Central memory CD4-positive, alpha-beta T cell (primary cell): Measurements from ENCODE around the gene ALG9.
"Not testable (repeated sequence)": the region's sequence is repeated elsewhere in the genome, so short reads cannot be mapped to it uniquely, and the experiment has no call there.

Source experiments
- DNase-seq: peaks from one replicate; pipeline ENCODE4 v3.0.0; 2022
- total RNA-seq, 3 experiments: gene quantifications; one replicate each; lab custom pipeline; 2026; lab: John Stamatoyannopoulos, UW

The ALG9 gene, protein sequence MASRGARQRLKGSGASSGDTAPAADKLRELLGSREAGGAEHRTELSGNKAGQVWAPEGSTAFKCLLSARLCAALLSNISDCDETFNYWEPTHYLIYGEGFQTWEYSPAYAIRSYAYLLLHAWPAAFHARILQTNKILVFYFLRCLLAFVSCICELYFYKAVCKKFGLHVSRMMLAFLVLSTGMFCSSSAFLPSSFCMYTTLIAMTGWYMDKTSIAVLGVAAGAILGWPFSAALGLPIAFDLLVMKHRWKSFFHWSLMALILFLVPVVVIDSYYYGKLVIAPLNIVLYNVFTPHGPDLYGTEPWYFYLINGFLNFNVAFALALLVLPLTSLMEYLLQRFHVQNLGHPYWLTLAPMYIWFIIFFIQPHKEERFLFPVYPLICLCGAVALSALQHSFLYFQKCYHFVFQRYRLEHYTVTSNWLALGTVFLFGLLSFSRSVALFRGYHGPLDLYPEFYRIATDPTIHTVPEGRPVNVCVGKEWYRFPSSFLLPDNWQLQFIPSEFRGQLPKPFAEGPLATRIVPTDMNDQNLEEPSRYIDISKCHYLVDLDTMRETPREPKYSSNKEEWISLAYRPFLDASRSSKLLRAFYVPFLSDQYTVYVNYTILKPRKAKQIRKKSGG
- 8.0 to 12.2 (median 11.9) reads per million in 3 experiments for total RNA-seq

DNA sequence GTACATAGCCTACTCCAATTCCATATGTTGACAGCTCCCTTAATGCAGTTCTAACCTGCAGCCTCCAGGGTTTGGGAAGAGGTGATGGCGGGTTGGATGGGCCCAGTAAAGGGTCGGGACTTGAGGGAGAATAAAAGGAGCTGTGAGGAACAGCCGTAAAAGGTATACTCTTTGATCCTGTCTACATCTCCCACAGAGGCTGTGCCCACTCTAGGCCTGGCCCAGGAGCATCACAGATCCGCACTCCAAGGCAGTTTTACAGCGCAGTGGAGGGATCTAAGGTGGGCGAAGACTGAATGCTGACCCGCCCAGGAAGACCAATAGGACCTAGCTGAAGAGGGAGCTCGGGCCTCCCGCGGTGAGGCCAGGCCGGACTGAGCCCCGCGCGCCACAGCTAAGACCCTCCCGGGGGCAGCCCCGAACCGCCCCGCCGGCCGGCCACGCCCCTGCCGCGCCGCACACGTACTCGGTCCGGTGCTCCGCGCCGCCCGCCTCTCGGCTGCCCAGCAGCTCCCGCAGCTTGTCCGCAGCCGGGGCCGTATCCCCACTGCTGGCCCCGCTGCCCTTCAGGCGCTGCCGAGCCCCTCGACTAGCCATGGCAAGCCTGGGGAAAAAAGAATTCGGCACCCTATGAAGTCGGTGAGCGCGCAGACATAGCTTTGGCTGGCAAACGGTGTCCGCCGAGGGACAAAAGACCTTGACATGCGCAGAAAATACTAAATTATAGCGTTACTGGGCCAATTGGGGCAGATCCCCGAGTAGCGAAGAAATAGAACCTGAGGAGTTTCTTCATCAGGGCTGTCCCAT, at the start of gene ALG9:
ALG9 (minus strand) TSS at position 696 of the 807 bp plus-strand sequence; CDS start at position 597, 99 bp downstream.
- DNase-seq, result peak; percentile 84

DNA sequence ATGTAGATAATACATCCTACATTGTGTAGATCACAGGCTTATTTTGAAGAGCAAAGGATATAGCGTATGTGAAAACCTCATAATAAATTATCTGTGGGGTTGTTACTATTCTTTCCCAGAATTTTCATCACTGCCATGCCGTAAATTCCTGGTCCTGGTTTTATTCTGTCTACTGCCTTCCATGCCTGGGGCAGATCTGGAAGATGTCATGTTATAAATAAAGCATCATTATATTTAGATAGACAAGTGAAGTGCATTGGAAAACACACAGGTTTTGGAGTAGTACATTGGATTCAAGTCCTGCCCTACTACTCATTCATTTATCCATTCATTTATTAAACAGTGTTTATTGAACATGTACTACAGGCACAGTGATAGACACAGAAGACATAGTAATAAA, 49.5 kb upstream of the ALG9 start:
- DNase-seq, result no peak

DNA sequence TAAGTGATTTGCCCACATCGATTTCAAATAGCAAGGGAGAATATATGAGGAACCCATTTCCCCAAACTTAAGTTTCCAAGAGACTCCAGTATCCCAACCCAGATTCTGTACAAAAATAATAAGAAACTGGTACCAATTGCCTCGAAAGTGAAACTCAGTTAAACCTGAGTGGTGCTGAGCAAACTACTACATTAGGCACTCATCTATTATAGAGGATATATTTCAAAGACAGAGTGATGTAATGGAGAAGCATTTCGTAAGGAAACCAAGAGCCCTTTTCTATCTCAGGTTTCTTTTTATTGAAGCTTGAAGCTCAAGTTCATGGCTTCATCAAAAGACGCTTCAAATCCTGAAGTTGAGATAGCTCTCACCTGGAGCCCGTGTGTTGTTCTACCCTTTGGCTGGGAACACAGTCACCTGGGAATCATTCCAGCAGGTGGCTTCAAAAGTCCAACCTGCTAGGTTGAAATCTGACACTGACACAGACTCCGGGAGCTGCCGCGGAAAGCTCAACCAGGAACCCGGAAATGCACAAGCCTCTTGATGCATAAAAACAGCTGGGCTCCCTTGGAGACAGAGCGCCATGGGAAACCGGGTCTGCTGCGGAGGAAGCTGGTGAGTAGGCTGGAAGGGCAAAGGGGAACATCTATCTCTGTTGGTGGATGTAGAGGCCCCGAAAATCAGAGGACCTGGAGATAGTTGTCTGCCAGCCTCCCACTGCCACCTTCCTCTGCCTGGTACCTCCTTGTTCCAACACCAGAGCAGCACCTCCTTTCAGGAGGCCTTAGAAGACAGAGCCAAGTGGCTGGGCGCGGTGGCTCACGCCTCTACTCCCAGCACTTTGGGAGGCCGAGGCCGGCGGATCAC, 47.2 kb upstream of the ALG9 start, which contains the start of gene C11orf52:
C11orf52 (plus strand) TSS at position 524 of the 867 bp plus-strand sequence; CDS start at position 584, 60 bp downstream.
- no peak for DNase-seq

DNA sequence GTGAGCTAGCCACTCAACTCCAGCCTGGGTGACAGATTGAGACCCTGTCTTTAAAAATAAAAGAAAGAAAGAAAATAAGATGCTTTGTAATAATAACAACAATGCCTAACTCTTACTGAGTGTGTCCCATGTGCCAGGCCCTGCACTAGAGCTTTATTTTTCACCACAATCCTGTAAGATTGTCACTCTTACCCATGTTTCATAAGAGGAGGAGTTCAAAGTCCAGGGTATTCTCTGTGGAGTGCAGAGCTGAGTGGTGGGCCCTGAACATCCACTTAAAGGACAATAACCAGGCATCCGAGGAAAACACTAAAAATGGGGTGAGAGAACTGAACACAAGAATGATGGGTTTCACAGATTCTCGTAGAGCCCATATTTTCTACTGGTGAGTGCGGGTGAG, 46.4 kb upstream of the ALG9 start:
- no peak for DNase-seq

- DNase-seq, result no peak
Observed at GRCh38 chr11:111917312-111917711, 45.9 kb upstream of the ALG9 start.

- DNase-seq, result no peak
Observed at GRCh38 chr11:111916768-111917167, 45.4 kb upstream of the ALG9 start.

- DNase-seq, result no peak
Observed at GRCh38 chr11:111913997-111914396, 42.6 kb upstream of the ALG9 start.

DNA sequence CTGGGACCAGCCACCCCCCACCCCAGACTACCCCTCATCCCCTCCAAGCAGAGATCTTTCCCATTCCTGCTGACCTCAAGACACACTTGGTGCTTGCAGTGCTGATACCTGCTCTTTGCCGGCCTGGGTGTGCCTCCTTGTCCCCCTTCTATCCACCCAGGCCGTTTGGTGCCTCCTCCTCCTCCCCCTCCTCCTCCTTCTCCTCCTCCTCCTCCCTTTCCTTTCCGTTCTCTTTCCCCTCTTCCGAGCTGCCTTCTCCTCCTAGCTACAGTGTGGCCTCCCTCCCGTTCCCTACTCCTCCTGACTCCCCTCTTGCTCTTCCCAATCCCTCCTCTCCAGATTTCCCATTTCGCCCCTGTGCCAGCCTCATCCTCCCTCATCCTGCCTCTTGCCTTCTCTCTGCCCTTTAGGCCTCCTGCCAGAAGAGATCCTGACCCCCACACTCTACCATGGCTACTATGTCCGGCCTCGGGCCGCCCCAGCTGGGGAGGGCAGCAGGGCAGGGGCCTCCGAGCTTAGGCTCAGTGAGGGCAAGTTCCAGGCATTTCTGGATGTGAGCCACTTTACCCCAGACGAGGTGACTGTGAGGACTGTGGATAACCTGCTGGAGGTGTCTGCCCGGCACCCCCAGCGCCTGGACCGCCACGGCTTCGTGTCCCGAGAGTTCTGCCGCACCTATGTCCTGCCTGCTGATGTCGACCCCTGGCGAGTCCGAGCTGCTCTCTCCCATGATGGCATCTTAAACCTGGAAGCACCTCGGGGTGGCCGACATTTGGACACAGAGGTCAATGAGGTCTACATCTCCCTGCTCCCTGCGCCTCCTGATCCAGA, 41.9 kb upstream of the ALG9 start:
- DNase-seq, result no peak

GRCh38 chr11:111912535-111912934, 41.2 kb upstream of the ALG9 start, which contains the start of gene HSPB2:
HSPB2 (plus strand) TSS chr11:111912734; CDS start chr11:111912830, 96 bp downstream.
- no peak for DNase-seq

DNA sequence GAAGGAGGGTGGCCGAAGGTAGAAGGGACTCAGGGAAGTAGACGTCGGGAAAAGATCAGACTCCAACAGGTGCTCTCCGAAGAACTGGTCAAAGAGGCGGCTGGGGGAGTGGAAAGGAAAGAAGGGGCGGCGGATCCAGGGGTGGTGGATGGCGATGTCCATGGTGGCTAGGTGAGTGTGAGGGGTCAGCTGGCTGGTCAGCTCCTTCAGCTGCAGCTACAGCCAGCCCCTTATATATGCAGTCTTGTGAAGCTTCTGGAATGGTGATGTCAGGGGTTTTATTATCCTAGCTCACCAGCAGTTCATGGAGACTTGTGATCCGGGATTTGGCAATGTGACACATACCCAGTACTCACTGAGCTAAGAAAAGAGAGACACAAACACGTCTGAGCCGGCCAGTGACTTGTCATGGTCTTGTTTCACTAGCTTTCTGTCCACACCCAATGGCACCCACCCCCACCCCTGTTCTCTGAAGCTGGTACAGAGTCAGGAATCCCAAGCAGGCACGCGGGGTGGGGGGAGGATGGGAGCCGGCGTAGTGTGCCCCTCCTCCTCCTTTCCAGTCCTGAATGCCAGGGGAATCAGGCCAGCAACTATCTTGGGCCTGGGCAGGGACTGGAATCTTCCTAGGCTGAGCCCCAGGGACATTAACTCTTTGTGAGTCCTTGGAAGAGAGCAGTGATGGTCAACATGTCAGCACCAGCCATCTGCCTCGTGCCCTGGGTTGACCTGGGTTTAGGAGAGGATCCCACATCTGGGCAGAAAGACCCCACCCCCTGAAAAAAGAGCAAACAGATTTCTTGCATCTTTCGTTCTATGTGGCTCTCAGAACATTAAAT, 40.4 kb upstream of the ALG9 start, which contains the start of gene CRYAB:
CRYAB (minus strand) TSS at position 208 of the 839 bp plus-strand sequence; CDS start at position 162, 46 bp downstream.
- DNase-seq, result no peak

DNA sequence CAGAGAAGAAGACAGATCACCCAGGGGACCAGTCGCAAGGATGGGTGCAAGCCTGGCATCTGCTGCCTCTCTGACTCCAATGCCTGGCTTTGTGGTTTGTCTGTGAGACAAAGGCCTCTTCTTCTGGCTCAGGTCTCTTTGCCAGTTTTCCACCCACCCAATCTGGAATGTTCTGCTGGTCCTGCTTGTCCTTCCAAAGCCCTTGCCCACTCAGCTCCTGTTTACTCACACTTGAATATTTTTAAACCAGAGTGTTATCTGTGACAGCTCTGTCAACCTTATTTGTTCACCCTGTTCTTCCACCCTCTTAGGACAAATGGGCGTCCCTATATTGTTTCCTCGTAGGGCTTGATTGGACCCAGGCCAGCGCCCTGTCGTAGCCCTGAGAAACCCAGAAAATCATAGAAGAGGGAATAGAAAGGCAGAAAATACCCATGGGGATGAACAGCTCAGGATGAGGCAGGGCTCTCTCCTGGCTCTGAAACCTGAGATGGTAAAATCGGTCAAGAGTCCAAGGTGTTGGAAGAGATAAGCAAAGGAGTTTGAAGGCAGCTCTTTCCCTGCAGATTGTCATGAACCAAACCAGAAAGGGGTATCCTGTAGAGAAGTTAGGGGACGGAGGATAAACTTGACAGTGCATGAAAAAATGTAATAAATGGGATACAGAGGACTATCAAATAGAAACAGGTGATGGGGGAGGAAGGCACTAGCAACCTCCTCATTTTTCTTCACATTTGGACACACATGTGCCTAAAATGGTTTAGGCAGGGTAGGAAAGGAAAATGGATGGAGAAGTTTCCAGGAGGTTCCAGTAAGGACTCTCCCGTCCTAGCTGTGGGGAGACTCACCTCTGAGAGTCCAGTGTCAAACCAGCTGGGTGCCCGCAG, 39.5 kb upstream of the ALG9 start:
- DNase-seq, result no peak

GRCh38 chr11:111909378-111909777, 38.0 kb upstream of the ALG9 start:
- no peak for DNase-seq

GRCh38 chr11:111908639-111909305, 37.4 kb upstream of the ALG9 start:
- DNase-seq, result no peak

DNA sequence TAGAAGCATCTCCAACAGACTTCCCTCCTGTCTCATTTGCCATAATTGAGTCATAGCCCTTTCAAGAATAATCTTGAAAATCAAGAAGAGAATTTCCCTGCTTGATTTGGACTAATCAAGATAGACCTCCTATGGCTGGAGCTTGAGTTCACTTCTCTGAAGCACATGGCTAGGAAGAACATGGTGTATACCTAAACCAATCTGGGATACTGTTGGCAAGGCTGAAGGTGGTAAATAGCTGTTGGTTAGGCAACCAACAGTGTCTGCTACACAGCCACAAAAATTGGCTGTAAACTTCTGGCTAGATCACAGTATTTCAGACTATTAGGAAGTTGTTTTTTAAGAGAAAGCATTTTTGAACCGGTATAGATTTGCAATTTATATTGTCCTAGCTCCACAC, 35.3 kb upstream of the ALG9 start:
- no peak for DNase-seq

DNA sequence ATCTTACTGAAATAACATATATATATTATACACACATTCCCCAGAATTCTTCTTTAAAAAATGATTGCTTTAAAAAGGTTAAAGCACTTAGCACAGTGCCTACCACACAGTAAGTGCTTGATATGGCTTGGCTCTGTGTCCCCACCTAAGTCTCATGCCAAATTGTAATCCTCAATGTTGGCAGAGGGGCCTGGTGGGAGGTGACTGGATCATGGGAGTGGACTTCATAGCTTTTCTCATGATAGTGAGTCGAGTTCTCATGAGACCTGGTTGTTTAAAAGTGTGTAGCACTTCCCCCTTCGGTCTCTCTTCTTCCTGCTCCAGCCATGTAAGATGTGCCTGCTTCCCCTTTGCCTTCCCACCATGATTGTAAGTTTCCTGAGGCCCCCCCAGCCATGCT, 34.0 kb upstream of the ALG9 start:
- no peak for DNase-seq

GRCh38 chr11:111886844-111887243, 15.5 kb upstream of the ALG9 start:
- DNase-seq, result no peak

DNA sequence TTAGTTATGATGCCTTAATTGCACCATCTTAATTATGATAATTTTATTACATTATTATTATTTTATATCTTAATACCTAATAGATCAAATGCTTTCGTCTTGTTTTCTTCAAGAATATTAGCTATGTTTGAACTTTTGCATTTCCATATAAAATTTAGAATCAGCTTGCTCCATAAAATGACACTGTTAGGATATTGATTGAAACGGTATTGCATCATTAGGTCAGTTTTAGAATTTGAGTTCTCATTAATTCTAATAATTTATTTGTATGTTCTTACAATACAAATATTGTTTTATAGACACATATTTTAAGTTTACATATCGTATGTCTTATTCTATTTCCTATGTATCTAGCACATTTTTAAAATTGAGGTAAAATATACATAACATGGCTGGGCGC, 14.7 kb upstream of the ALG9 start:
- DNase-seq, result no peak

DNA sequence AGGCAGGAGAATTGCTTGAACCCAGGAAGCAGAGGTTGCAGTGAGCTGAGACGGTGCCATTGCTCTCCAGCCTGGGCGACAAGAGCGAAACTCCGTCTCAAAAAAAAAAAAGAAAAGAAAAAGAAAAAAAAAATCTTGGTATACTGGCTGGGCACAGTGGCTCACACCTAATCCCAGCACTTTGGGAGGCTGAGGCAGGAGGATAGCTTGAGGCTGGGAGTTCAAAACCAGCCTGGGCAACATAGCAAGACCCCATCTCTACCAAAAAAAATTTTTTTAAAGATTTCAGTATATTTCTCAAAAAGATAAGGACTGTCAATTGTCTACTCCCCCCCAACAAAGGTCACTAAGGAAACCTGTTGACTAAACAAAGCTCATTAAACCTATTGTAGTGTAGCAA, 13.7 kb upstream of the ALG9 start:
- DNase-seq, result not testable (repeated sequence)
